HG02973 (cell line): ENCODE measurements around the gene ADGRB3.
A peak's percentile ranks its signal among the peaks of the same experiment; 100 is the strongest.
"Not testable (repeated sequence)": the region's sequence is repeated elsewhere in the genome, so short reads cannot be mapped to it uniquely, and the experiment has no call there.

Experiments used
- ATAC-seq: cut with Tn5 transposase; IDR thresholded peaks from one replicate; pipeline ENCODE4 v1.9.1; 2021; ENCODE audit warnings: moderate library complexity; ENCODE audit not compliant: unreplicated experiment

ADGRB3 gene

DNA sequence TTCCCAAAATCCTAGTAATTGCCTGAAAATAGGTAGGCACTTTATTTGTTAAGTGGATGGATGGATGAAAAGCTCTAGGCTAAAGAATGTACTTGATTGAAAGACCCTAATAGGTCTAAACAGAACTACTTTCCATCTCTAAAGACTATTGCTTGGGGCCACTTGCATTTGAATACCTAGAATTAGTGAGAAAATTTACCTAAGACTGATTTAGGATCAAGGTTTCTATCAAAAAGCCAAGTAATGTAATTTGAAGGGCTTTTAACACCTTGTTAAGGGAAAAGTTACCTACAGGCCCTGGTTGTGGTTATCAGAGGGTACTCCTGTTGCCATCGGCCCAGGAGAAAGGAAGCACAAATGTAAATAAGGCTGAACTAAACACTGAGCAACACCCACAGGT is 581.0 kb downstream of the ADGRB3 start:
- ATAC-seq = no peak

DNA sequence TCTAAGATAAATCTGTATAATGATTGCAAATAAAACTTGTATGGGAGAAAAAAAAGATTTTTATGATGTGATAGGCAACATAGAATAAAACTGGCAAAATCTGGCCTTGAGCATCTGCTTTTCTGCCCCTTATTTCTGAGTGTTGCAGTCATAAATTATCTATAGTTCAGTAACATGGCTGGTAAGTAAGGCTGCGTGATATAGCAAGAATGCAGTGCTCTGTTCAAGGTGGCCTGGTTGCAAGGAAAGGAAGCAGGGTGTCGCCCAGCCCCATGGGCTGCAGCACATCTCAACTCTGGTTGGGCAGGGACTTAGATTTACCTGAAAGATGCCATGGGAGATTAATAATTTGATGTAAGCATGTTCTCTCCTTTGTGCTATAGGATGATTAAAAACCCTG is 582.3 kb downstream of the ADGRB3 start:
- ATAC-seq = no peak

DNA sequence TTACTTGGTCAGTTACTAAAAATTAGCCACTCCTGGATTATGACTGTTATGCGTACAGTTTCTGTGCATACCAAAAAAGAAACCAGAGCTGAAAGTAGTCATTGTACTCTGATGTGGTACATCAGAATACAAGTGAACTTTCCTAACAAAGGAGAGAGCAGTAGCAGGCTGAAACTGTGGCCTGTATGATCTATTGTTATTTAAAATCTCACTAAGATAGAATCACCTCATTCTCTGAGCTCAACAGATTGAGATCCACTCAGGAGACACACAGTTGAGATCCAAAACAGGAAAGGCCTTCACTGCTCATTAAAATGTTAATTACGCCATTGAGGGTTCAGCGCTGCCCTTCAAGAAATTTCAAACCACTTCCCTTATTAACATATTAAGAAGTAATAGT is 585.3 kb downstream of the ADGRB3 start:
- no peak for ATAC-seq

DNA sequence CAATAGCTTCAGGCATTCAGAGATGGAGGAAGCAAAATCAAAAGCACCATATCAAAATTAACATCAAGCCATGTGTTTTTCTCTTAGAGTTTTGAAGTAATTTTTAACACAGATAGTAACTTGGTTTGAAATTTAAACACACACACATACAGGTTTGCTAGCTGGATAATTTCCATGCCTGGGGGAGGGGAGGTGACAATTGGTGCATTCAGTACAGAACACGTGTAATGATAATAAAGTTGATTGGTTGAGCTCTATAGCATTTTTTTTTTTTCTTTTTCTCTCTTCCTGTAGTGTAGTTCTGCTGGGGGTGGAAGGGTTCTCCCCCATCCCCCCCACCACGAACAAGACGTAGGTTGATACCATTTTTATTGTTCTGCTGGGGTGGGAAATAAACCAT is 596.9 kb downstream of the ADGRB3 start:
- ATAC-seq = no peak

DNA sequence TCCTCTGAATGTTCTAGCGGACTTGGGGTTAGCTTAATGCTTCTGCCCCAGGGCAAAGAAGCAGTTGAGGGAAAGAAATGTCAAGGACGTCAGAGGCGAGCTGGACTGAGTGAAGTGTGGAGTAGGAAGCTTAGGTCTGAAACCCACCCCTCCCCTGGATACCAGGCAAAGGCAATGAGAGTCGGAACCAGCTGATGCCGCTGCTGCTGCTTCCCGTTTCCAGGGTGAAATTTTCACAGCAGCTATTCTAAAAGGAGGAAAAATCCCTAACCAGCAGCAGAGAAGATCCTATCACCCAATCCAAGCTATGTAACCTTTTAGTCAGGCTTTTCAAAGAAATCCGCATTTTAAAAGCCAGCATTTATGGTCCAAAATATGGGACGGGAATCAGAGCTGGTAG is 597.4 kb downstream of the ADGRB3 start:
- no peak for ATAC-seq

DNA sequence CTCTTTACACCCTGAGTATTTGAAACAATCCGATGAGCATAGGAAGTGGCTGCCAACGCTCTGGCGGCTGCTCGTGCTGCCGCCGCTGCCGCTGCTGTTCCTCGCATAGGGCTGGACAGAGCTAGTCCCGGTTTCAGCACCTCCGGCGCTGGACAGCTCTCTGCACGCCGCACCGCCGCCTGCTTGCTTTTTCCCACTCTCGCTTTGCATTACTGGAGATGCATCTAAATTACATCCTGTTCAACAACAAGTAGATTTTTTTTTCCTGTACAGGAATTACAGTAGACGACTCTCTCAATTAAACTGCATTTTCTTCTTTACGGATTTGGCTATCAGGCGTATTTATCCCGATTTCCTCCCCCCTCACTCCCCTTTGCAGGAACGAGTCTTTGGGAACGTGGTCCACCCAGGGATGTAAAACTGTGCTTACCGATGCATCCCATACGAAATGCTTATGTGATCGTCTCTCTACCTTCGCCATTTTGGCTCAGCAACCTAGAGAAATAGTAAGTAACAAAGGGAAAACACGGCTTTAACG is 597.9 kb downstream of the ADGRB3 start:
- peak; percentile 90 for ATAC-seq

DNA sequence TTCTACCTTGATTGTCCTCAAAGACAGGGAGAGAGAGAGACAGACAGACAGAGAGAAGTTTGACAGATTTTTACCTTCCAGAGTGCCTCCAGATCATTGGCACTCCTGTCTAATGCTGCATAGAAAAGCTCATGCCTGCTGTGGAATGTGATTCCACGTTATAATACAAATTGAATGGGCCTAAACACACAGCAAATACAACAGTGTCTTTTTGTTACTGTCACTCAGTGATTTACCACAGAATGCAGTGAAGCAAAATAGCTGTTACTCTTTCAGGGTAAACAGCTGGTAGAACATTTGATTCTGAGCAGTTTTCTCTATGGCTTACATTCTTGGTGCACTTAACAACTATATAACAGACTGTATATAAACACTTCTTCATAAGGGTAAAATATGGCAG is 603.0 kb downstream of the ADGRB3 start:
- no peak for ATAC-seq

DNA sequence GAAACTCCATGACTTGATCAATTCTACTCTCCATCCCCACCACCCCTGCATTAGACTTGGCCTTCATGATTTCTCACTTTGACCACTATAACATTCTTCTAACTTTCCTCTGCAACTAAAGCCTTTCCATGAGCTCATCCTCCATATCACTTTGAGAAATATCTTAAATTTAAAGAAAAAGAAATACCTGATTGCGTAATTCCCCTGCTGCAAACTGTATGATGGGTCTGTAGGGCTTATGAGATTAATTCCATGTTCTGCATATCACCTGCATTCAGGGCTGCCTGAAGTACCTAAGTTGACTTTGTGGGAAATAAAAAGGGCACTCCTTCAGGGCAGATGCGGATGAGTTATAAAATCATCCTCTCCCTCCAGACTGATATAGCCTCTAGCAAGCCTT is 611.9 kb downstream of the ADGRB3 start:
- ATAC-seq = no peak

DNA sequence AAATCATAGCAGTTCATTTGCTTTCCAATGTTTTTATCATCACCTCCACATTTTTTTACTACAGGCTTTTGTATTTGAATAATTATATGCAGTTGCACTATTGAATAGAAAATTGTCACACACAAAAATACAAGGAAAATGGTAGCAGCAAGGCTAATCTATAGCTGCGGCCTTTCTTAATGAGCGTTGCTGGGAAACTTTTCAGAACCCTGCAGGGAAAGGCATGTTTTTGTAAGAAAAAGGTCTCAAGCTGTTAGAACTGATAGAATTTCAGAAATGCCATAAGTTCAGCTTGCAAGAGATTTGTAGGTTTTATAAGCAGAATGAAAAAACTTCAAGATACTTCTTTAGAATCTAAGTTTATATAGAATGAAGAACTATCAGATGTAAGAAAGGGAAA is 625.9 kb downstream of the ADGRB3 start:
- ATAC-seq = no peak

DNA sequence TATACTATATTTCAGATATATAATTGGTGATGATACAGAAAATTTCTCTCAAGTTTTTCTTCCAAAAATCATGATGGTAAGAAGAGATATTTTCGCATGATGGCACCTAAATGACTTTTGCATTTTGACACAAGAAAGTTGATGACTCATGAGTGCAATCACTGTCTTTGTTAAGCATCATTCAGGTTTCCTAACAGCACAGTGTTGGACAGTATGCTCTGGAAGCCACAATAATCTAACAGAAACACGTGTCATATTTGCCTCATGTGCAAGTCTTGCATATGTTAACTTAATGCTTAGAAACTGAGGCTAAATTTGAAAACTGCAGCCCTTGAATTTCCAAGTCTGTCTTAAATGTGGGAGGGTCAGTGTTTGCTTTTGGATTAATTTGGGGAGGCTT is 628.2 kb downstream of the ADGRB3 start:
- no peak for ATAC-seq

DNA sequence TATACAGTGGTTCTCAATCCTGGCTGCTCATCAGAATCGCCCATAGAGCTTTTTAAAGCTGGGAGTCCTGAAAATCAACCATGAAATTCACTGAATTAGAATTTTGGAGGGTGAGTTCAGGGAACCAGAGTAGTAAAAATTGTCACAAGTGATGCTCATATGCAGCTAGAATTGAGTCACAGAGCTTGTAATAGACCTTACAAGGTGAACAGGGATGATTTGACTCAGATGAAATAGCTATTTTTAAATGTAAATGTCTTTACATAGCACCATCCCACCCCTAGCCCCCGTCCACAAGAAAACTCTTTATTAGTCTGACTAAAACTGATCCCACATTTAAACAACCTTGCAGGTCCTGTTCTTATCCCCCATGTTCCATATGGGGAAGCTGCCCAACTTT is 630.0 kb downstream of the ADGRB3 start:
- ATAC-seq = no peak

DNA sequence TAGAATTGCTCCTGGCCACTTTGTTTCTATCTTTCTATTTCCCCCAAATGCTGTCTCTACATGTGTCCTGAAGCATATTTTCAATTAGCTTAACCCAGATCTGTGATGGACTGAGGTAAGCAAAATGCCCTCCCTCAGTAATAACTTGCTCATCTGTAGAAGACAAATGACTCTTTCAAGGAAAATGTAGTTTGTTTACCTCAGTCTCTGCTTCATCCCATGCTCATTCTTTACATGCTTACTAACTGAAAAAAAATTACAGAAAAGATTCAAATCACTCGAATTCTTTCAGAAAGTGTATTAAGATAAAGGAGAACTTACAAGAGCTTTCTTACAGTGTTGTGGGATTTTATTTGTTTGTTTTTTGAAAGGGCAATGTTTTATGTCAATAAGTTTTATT is 630.6 kb downstream of the ADGRB3 start:
- no peak for ATAC-seq

DNA sequence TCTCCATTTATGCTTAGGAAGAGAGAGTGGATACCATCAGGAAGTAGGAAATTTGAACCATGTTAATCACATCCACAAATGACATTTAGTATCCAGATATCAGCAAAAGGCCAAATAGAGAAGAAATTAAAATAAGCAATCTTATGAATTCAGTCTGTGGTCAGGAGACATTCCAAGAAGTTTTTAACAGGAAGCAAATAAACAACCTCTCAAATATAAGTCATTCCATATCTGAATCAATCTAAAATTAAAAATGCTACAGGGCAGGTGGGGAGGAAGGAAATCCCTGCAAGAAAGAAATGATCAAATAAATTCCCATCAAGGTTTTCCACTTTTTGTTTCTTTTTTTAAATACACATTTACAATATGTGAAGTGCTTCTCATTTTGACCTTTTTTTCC is 641.1 kb downstream of the ADGRB3 start:
- no peak for ATAC-seq

DNA sequence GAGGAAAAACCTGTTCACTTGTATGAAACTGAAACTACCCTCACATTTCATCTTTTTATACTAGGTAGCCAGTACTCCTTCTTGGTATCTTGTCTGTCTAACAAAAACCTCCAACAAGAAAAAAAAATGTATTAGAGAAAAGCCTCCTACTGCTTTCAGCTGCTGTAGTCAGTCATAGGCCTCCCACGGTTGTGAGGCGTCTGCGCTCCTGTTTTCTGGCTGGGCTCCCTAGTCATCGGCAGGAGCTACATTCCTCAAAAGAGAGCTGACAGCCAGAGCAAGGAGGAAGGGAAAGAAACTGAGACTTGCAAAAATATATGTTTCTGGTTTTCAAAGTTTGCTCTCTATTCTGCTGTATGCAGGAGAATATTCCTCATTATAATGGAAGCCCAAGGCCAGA is 644.7 kb downstream of the ADGRB3 start:
- ATAC-seq = no peak

DNA sequence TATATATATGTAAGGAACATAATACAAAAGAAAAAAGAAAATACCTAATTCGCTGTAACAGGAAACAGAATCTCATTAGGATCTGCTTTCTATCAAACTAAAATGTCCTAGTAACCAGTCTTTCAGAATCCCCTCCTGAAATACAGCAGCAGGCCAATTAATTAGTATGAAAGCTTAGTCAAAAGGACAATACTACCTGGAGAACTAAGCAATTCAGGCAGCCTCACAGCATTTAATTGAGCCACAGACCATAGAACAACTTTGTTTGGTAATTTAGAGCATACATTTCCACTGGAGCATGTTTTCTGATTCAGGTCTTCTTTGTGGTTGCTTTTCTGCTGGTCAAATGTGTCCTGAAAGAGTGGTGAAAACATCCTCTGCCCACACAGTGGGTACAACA is 645.8 kb downstream of the ADGRB3 start:
- ATAC-seq = no peak

DNA sequence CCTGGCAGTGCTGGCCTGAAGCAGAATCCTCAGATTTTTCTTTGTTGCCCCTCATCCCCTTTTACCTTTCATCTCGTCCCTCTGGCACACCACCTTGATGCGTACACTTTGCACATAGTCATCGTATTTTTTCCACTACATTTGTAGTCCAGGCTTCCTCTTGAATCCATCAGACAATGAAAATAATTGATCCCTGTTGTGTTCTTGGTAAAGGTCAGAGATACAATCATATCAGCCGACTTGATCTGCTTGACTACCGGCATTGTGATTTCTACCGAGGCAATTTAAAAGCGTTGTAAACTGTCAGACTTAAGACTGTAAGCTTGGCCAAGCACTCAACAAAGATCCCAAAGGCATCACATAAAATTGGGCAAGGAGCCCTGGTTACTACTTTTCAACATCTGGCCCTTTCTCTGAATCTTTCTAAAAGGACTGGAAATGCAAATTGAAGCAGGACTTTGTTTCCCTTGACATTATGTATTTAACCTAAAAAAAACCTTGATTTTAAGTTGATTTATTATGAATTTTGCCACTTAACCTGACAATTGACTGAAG is 649.2 kb downstream of the ADGRB3 start:
- no peak for ATAC-seq

DNA sequence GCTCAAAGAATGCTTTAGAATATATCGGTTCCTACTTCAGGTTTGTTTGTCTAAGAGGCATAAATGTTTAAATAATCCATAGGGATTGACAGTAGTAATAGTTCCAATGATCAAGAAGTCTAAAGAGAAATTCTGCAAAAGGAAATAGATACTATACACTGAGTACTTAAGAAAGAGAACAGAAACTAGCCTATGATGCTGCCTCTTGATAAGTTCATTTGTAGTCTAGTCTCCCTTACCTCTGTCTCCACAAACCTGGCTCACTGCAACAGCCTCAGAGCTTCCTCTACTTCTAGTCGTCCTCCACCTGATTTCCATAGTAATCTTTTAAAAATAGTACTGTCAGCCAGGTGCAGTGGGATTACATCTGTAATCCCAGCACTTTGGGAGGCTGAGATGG is 650.0 kb downstream of the ADGRB3 start:
- ATAC-seq = no peak

DNA sequence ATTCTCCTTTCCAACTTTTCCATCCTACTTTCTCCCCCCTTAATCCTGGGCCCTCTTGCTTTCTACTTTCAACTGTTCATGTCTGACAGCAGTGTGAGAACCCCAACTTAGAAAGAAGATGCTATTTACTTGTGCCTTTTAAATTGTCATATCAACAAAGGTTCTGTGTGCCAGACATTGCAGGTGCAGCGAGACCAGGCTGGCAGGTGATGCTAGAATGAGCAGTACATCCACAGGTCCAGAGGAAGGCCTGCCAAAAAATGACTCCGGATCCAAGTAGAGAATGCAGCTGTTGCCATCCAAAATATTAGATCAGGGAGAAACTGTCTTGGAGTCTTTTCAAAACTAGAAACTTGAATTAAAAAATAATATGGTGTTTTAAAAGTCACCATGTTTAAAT is 651.2 kb downstream of the ADGRB3 start:
- no peak for ATAC-seq

DNA sequence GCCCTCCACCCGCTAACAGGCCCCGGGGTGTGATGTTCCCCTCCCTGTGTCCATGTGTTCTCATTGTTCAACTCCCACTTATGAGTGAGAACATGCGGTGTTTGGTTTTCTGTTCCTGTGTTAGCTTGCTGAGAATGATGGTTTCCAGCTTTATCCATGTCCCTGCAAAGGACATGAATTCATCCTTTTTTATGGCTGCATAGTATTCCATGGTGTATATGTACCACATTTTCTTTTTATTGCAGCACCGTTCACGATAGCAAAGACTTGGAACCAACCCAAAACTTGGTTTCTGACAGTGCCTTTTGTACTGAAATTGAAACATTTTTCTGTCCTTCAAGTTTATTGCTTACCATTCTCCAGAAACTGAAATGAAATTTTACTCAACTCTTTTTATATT is 653.1 kb downstream of the ADGRB3 start:
- not testable (repeated sequence) for ATAC-seq

DNA sequence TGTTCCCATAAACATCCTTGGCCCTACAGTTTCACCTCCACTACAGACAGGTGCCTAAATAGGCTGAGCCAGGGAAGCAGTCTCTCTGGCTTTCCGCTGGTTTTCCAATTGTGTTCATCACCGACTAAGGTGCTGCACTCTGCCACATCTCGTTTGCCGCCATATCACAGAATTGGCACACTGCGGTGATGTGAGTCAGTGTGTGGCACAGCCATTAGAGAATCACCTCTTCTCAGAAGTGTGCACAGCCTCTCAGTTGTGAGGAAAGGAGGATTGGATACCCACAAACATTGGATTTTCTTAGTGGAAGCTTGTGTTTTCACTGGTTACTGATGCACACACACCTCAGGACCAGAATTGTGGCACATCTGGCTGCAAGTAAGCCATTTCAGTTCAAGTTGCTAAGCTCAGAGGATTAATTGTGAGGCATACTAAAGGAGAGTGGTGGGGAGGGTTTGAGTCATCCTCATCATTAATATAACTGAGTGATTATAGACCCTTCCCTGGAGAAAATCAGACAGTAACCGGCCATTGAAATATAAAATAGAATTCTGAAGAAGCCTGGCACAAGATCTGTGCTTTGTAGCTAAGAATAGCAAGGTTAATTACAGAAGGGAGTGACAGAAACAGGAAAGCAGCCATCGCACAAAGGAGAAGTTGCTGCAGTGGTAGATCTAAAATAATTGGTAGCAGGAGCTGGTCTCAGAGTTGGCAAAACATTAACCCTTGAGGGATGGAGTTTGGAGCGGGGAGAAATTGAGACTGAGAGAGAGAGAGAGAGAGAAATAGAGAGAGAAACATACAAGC is 654.8 kb downstream of the ADGRB3 start:
- ATAC-seq = no peak

DNA sequence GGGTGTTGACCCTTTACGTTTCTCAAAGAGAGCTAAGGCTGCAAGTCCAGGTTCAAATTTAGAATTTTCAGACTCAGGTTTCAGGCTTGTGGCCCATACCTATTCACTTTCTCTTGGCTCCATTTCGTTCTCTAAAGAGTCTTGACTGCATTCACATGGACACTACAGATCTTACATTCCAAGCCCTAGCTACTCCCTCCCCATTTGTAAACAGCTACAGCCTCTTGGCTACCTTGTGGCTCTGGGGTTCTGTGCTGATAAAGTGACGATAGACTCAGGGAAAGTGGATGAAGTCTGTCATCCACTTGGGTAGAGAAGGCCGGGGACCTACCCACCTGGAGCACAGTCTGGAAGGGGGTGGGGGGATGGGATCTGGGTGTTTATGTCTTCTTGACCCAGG is 658.4 kb downstream of the ADGRB3 start:
- ATAC-seq = no peak

DNA sequence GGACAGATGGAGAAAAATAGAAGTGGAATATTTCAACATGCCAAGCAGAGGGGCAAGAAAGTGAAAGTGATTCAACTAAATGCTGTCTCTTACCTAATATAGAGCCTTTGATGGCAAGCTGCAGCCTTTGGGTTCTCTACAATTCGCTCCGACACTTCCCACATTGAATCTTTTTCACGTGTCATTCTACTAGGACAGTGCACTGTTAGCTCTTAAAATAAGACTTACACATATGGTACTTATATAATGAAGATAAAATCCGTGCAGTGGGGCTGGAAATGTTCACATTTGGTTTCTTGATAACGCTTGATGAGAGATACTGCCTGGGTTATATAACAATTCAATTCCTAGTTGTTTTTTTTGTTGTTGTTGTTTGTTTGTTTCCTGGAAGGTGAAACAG is 659.3 kb downstream of the ADGRB3 start:
- ATAC-seq = no peak

DNA sequence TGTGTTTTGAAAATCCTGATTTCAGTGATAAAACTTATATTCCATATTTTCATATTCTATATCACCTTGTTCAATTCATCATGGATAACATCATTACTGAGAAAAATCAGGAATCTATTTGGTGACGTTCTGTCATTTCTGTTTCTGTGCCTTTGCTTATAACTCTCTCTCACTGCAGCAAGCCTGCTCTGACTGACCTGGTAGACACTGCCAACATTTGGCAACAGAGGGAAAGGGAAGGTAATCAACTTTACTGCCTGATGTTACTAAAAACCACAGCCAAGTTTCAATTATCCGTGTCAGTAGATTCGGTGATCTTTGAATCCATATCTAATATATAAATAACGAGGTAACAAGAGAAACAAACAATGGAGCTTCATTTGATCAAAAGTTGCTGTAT is 659.8 kb downstream of the ADGRB3 start:
- no peak for ATAC-seq
